Measurements from ENCODE around the gene B4GALT3. TPM values are rescaled to one million over a fixed set of nuclear protein-coding genes. Genes with fewer than 3 reads are reported as not detected.

B4GALT3 gene
- total and polyA plus RNA-seq, 2 donors (not counting 3 experiments of a cell fraction or from before 2014, with no cell fraction given): 39.5 to 60.4 TPM

DNA sequence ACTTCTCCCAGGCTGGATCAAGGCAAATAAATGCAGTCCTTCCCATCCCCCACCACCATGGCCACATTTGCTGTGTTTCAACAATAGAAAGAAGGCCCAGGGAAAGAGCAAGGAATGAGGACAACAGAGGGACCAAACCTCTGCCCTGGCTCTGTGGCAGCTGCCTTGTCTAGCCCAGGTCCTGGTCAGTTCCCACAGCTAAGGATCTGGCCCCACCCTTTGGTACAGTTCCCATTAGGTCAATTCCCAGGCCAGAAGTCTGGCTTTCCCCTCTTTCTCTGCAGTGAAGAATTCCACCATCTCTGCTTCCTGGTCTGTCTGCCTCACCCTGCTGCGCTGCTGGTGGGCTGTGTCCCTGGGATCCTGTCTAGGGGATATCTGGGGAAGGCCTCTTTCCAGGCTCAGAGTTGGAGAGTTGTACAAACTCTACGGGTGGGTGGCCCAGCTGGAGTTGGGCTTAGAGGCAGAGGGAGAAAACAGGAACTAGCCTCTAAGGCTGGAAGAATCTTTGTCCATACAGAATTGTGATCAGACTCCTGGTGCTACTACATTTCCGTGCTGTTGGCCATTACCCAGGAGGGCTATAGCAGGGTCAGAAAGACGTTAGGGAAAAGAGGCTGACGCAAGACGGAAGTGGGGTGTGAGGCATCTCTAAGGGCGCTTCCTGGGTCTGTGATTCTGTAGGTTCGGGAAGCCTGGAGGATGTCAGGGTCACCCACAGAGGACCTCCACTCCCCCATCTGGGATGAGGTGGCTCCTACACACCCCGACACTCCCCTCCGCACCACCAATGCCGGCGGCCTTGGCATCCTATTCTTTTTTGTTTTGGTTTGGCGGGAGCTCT lies 23.9 kb upstream of the B4GALT3 start:
- Histone ChIP-seq H3K9ac (replicated peaks; ENCODE audit: extremely low read depth, insufficient read depth, low read length) (peak overlapping the region; percentile 75), H3K9me1 (replicated peaks; ENCODE audit: control insufficient read depth, extremely low read depth, insufficient read depth, low read length) (no peaks in the 10 kb centered on the region), H3K4me1 (ENCODE audit: control insufficient read depth, extremely low read depth, insufficient read depth, low read length) (peaks cover 60% of the 10 kb centered on the region), H3K79me2 (ENCODE audit: control insufficient read depth, insufficient read depth, low read length) (peaks cover 55% of the 10 kb centered on the region), H3K9me3 (replicated peaks; ENCODE audit: control insufficient read depth, insufficient read depth, low read length) (no peaks in the 10 kb centered on the region), H3K36me3 (ENCODE audit: control insufficient read depth in 2 of 2, extremely low read depth in 1 of 2, insufficient read depth in 2 of 2, low read length in 2 of 2) (no peaks in the 10 kb centered on the region), H4K20me1 (replicated peaks; ENCODE audit: control insufficient read depth, extremely low read depth, insufficient read depth, low read length) (no peaks in the 10 kb centered on the region), H3K4me3 (replicated peaks in 1 of 3; ENCODE audit: insufficient read depth in 1 of 3, low read depth in 1 of 3, low read length in 3 of 3) (peak overlapping the region in 1 of 3 experiments; percentile 7), H3K27me3 (ENCODE audit: control insufficient read depth in 2 of 2, insufficient read depth in 2 of 2, low read length in 2 of 2) (no peaks in the 10 kb centered on the region), H2AFZ (ENCODE audit: low read depth, low read length) (no peak overlapping the region), H3K27ac (ENCODE audit: insufficient read depth, low read depth, low read length) (peak overlapping the region; percentile 98), H3K4me2 (ENCODE audit: insufficient read depth, low read length) (peak overlapping the region; percentile 47)
- intact Hi-C loops (cut with micrococcal nuclease) (loop anchor here (1.0 kb wide), 2 partner anchors 16 to 35 kb away; partner anchors contain the start of gene PPOX), dilution Hi-C loops (cut with MboI; ENCODE audit: extremely low pct_ligation_motif_present, low sequenced_read_pairs) (no loop called here)
- peak; percentile 47 for TF ChIP-seq GATA2 (IDR thresholded peaks at IDR 0.05; ENCODE audit: insufficient read depth, insufficient read length, low read depth, low read length)
- no peak for TF ChIP-seq POLR2A (IDR thresholded peaks at IDR 0.05; ENCODE audit: low read depth, low read length)
- no peak for TF ChIP-seq EZH2 (IDR thresholded peaks at IDR 0.05; ENCODE audit: borderline replicate concordance, low read depth, low read length, severe bottlenecking)
- TF ChIP-seq MYC (IDR thresholded peaks at IDR 0.05; ENCODE audit: low read depth, low read length): no peak
- TF ChIP-seq JUN (IDR thresholded peaks at IDR 0.05; ENCODE audit: borderline replicate concordance, insufficient read depth, insufficient read length, low read depth): peak; percentile 57
- TF ChIP-seq, protein P1, sequence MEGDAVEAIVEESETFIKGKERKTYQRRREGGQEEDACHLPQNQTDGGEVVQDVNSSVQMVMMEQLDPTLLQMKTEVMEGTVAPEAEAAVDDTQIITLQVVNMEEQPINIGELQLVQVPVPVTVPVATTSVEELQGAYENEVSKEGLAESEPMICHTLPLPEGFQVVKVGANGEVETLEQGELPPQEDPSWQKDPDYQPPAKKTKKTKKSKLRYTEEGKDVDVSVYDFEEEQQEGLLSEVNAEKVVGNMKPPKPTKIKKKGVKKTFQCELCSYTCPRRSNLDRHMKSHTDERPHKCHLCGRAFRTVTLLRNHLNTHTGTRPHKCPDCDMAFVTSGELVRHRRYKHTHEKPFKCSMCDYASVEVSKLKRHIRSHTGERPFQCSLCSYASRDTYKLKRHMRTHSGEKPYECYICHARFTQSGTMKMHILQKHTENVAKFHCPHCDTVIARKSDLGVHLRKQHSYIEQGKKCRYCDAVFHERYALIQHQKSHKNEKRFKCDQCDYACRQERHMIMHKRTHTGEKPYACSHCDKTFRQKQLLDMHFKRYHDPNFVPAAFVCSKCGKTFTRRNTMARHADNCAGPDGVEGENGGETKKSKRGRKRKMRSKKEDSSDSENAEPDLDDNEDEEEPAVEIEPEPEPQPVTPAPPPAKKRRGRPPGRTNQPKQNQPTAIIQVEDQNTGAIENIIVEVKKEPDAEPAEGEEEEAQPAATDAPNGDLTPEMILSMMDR (IDR thresholded peaks at IDR 0.05; ENCODE audit: extremely low read depth in 1 of 2, insufficient read depth in 1 of 2, low read depth in 1 of 2, low read length in 2 of 2): no peak
- TF ChIP-seq MAX (IDR thresholded peaks at IDR 0.05; ENCODE audit: insufficient read depth, insufficient read length): no peak
- peak; percentile 84 for TF ChIP-seq FOS (IDR thresholded peaks at IDR 0.05; ENCODE audit: borderline replicate concordance, insufficient read depth, low read length)
- TF ChIP-seq POLR2AphosphoS5 (IDR thresholded peaks at IDR 0.05; ENCODE audit: insufficient read depth, low read depth, low read length): peak; percentile 83
- no TSS peak for BruUV-seq (replicated peaks)
- DNase-seq (ENCODE audit: low read depth, low spot score) (peak; percentile 87), FAIRE-seq (no peak)
- CTCF ChIA-PET: interaction anchor here (0.9 to 5.1 kb wide), 13 partner anchors 7 to 181 kb away, joined by 3 to 28 read pairs (median 5); partner anchors contain the start of genes B4GALT3, PPOX and TOMM40L
- POLR2A ChIA-PET: interaction anchor here (0.8 to 1.7 kb wide), 6 partner anchors 12 to 112 kb away, joined by 3 to 15 read pairs (median 4); partner anchors contain the start of genes B4GALT3, PPOX and TOMM40L
